Occipital lobe (tissue), 2 donors: Measurements from ENCODE around the gene ZNF691. TPM values are rescaled to one million over a fixed set of nuclear protein-coding genes. Genes with fewer than 3 reads are reported as not detected.
"Not testable (repeated sequence)": the region's sequence is repeated elsewhere in the genome, so short reads cannot be mapped to it uniquely, and the experiment has no call there.

Source experiments
- DNase-seq: peaks from one replicate; lab custom pipeline; 2025; lab: John Stamatoyannopoulos, UW
- total RNA-seq: library from RNA; depleted of rRNA; stranded (reverse); fragments of >200 nt; gene quantifications from one replicate; pipeline ENCODE4 v1.2.3, GENCODE V29; 2014

The ZNF691 gene
- total RNA-seq, 1 donor from 2014 or later, result 7.8 TPM

GRCh38 chr1:42859366-42859765 is 13.0 kb downstream of the ZNF691 start:
- DNase-seq, result not testable (repeated sequence)

GRCh38 chr1:42860339-42861013 is 14.1 kb downstream of the ZNF691 start:
- DNase-seq, result no peak

GRCh38 chr1:42861014-42861399 is 14.6 kb downstream of the ZNF691 start:
- DNase-seq, result no peak

GRCh38 chr1:42866549-42866948 is 20.1 kb downstream of the ZNF691 start:
- no peak for DNase-seq

GRCh38 chr1:42868466-42868865 is 22.1 kb downstream of the ZNF691 start:
- DNase-seq, result not testable (repeated sequence)

- DNase-seq, result not testable (repeated sequence)
These were observed 22.8 kb downstream of the ZNF691 start for GRCh38 chr1:42869254-42869653.

GRCh38 chr1:42869751-42870150 is 23.3 kb downstream of the ZNF691 start:
- DNase-seq, result not testable (repeated sequence)

GRCh38 chr1:42873108-42873507 is 26.7 kb downstream of the ZNF691 start:
- DNase-seq, result not testable (repeated sequence)

GRCh38 chr1:42873670-42874069 is 27.3 kb downstream of the ZNF691 start:
- no peak for DNase-seq

- DNase-seq, result no peak
These were observed 29.6 kb downstream of the ZNF691 start for GRCh38 chr1:42876009-42876408.

- DNase-seq, result no peak
These were observed 31.0 kb downstream of the ZNF691 start for GRCh38 chr1:42877380-42877779.

GRCh38 chr1:42880384-42880783 is 34.0 kb downstream of the ZNF691 start:
- DNase-seq, result no peak

- no peak for DNase-seq
These were observed 39.8 kb downstream of the ZNF691 start for GRCh38 chr1:42886046-42886739.

GRCh38 chr1:42886800-42887199 is 40.4 kb downstream of the ZNF691 start:
- DNase-seq, result no peak

GRCh38 chr1:42887366-42887765 is 41.0 kb downstream of the ZNF691 start:
- no peak for DNase-seq

- no peak for DNase-seq
These were observed 41.7 kb downstream of the ZNF691 start for GRCh38 chr1:42888013-42888633.

GRCh38 chr1:42889264-42889663 is 42.9 kb downstream of the ZNF691 start:
- no peak for DNase-seq

- DNase-seq, result no peak
These were observed 45.2 kb downstream of the ZNF691 start for GRCh38 chr1:42891465-42892138.

- not testable (repeated sequence) for DNase-seq
These were observed 53.5 kb downstream of the ZNF691 start for GRCh38 chr1:42899960-42900359.
